Glomerular endothelial cell (primary cell): ENCODE data around the gene TERT. TPM values are rescaled to one million over a fixed set of nuclear protein-coding genes. Genes with fewer than 3 reads are reported as not detected.

Experiments used
- DNase-seq: peaks from one replicate; pipeline ENCODE4 v3.0.0-alpha.2; 2011; ENCODE audit warnings: low read depth, low spot score; ENCODE audit errors: extremely low read depth
- total RNA-seq: library from RNA; depleted of rRNA; stranded (reverse); fragments of >200 nt; gene quantifications from 2 replicates; pipeline ENCODE4 v1.2.3, GENCODE V29; 2015

The TERT gene
- total RNA-seq, 1 donor from 2014 or later = not detected

DNA sequence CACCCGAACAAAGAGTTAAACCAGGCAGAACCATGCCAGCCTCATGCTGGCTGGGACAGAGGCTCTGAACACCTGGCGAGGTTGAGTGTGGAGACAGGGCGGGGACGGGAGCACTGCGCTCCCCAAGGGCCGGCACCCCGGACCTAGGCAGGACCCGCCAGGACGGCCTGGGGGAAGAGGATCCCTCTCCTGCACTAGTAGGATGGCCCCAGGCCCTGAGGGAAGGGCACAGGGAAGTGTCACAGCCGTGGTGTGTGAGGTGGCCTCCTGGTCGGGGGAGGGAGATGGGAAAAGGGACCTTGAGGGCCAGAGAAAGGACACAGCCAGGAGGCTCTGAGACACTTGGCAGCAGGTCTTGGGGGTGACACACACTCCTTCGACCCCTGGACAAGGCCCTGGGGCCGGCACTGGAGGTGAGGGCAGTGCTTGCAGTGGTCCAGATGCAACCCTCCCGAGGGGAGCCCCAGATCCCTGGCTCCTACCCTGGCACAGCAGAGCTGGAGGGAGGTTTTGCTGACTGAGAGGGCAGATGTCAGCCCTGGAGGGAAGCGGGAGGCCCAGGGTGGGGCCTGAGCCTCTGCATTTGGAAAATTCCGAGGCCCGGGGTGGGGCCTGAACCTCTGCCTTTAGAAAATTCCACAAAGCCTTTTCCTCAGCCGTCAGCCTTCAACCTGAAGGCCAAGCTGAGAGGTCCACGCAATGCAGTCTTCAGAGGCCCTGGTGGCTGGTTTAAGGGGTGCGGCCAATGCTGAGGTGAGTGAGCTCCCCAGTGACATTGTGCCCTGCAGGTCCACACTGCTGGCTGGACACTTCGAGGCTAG lies 24.8 kb upstream of the TERT start:
- DNase-seq = no peak

DNA sequence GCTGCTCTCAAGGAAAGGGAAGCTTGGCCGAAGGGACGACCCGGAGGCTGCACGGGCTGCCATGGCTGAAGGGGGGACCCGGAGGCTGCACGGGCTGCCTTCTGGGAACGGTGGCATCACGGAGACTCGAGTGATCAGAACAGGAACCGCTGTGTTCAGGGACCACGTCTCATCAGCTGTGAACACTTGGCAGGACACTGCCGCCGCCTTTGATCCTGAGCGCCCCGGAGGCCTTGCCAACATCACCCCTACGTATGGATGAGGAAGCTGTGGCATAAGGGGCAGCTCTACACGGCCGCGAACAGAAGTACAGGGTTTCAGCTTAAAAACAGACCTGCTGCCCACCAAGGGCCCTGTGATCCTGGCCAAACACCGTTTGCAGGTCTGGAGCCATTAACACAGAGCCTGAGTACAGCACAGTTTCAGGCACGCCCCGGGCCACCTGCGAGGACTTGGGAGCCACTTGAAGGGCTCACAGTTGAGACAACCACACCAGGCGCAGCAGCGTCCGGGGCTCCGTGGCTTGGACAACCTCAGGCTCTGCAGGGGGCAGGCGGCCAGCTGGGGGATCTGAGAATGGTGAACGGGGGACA lies 23.9 kb upstream of the TERT start:
- no peak for DNase-seq

DNA sequence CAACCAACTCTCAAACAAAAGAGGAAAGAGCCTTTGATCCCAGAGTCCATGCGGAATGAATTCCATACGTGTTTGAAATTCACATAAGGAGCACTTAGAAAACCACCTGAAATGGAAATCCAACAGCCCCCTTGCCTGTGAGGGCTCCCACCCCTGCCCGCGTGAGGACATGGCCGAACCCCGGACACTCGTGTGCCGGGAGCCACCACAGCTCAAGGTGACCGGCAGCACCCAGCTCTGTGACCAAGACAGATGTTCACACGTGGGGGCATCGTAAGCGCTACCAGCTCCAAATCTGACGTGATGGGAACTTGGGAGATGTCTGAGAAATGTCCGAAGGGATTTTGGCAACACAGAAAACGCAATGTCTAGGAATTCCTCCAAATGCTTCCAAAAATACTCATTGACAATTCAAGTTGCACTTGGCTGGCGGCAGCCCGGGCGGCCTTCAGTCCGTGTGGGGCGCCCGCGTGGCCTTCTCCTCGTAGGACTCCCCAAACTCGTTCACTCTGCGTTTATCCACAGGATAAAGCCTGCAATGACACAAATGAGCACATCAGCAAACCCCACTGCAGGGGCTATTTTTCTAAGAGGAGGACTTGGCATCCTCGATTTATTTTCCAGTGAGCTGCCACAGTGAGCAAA lies 23.2 kb upstream of the TERT start:
- no peak for DNase-seq

DNA sequence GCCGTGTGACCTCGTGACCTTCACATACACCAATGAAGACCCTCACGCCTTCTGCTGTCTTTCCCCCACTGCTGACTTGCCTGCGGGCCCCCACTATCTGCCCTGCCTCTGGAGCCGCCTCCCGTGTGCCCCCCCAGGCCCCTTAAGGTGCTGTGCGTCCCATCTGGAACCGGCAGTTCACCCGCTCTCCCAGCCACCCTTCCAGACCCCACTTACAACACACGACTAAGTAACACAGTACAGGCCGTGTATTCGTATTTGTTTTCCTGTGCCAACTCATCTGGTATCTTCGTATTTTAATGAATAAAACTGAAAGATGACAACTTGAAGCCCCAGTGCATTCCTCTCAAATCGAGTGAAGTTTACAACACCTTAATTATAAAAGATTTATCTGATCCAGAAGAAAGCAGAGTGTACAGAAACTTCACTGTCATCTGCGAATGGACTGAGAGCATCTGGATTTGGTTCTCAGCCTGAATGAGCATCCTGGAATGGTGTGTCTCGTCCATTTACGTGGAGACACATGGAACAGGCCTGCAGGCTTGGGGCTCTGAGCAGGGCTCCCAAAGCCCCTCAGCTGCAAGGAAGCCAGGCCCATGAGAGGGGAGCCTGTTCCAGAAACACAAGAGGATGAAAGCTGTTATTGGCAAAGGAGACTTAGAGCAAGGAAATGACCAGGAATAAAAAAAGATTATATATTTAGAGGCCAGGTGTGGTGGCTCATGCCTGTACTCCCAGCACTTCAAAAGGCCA lies 21.9 kb upstream of the TERT start:
- no peak for DNase-seq

DNA sequence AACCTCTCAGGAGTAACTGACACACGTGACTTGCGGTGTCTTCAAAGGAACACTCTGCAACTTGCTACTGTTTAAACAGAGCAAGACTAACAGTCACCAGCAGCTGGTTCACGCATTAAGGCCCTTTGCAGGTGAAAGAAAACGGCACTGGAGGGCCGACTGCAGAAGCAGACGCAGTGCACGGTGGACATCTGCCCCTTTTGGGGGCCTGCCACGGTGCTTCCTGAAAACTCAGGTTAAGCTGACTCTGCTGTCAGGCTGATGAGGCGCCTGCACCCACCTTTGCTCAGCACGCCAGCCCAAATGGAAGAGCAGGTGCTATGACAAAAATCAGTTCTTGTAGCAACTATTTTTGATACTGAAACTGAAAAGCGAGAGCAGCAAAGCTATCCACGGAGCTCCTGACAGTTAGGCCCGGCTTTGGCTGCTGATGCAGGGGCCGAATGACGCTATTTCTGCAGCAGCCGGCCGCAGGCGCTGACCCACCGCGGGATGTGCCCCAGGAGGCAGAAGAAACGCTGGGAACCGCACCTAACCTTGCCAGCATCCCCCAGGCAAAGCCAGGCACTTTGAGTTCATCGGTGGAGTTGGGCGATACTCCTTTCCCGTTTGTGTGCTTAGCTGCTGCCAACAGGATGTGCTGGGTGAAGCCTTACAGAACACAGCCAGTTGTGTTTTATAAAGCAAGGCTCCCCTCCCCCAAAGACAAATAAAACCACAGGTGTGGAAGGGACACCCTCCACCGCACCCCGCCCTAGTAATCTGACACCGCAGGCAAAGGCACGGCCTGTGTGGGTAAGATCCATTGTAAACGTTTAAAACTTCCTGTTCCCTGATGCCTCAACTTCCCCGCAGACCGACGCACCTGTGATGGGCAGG lies 21.1 kb upstream of the TERT start:
- no peak for DNase-seq

DNA sequence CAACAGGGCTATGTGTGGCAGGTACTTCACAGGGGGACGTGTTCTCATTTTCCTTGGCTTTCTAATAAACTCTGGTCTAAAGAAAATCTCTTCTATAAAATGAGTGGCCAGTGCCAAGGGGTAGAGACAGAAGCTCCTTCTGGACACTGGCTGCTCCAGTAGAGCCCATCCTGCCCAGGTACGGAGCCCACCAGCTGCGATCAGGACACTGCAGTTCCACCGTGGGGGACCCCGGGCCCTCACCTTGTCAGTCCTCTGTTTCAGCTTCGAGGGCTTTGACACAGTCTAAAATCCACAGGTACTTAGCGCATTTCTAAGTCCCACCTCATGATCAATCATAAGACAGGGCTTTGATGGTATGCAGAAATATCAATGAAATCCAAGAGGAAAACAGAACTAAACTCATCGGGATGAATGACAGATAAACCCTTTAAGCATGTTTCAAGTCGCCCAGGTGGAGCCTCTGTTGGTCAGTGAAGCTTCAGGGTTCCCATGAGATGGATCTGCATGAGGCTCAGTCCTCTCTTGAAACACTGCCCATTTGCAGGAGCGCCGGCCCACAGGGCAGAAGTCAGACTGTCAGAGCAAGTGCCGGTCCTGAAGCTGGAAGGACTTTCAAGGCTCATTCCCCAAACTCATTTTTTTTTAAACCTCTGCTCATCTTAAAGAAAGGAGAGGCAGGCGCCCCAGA lies 20.3 kb upstream of the TERT start:
- no peak for DNase-seq

DNA sequence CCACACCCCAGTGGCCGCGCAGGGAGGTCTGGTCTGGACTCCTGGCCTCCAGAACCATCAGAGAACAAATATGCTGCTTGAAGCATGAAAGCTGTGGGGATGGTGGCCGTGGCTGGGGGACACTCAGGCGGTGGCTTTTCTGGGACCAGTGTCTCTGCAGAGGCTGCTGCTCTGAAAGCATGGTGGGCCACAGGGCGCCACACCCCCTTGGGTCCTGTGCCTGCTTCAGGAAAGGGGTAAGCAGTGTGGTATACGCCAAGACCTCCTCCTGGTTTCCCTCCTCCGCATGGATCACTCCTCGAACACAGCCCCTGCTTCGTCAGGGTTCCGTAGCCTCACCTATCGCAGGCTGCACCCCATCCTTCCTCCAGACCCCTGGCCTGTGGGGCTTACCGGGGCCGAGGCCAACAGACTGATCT lies 19.7 kb upstream of the TERT start:
- no peak for DNase-seq

DNA sequence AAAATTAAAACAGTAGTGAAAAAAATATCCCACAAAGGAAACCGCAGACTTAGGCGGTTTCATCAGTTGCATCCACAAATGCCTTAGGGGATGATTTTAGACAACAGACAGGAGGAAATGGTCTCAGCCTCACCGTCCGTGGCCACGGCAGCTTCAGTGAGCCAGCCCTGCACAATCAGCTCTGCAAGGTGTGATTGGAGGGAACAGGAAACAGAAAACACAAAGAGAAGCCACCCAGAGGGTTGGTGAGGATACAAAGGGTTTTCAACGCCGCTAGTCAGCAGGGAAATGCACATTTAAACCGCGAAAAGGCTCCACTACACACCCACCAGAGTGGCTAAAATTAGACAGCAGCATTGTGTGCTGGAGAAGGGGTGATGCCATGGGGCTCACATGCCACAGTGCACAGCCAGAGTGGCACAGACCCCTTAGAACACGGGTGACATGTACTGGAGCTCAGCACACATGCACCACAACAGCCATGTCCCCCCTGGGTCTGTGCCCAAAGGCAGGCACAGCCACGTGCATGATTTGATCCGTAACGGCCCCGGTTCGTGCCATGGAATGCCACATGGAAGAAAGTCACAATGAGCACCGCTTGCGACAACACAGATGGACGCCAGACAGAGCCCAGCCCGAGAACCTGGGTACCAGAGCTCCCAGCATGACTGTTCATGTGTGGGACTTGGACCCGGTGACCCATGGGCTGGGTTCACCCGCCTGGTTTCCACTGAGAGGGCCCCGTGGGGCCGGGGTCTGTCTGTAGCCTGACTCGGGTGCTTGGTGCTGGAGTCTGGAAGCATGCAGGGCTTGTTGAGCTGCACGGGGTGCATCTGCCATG lies 18.3 kb upstream of the TERT start:
- no peak for DNase-seq

DNA sequence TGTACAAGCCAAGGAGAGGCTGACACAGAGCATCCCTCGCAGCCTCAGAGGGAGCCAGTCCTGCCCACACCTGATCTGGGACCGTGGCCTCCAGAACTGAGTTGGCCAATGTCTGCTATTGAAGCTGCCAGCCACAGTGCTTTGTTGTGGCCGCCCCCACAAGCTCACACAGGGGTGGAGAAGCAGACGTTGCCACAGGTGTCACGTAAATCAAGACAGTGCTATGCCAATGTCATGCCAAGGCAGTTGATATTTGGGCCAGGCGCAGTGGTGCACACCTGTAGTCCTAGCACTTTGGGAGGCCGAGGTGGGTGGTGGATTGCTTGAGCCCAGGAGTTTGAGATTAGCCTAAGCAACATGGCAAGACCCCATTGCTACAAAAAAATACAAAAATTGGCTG lies 17.3 kb upstream of the TERT start:
- DNase-seq = no peak

DNA sequence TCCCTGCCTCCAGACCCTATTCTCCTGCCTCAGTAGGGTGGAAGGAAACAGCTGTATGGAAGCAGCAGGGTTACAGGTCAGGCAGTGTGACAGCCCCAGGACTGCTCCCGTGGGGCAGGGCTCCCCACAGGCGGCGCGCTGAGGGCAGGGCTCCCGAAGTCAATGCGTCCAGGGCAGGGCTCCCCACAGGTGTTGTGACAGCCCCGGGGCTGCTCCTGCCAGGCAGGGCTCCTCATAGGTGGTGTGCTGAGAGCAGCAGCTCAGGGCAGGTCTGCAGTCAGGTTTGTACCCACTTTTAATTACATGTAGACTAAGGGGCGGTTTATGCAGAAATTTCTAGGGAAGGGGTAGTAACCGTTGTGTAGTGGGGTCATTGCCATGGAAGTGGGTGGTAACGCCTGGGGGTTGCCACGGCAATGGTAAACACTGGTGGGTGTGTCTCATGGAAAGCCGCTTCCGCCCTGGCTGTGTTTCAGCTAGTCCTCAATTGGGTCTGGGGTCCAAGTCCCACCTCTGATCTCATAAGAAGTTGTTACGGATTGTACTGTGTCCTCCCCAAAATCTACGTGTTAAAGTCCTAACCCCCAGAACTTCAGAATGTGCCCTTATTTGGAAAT lies 16.7 kb upstream of the TERT start:
- DNase-seq = no peak

DNA sequence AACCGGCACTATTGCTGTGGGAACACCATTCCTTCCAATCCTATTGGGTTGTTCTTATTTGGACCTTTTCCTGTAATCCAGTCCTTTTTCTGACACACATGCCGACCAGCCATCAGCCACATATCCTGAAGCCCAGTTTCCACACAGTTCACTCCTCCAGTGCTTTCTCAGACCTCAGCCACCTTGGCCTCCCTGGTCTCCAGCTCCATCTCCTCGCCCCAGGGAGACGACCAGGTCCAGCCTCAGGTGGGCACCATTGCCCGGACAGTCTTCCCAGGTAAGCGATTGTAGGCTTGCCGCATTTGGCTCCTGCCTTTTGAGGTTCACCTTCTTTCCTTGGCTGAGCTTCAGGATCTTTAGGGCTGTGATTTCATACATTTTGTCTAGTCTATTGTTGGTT lies 15.2 kb upstream of the TERT start:
- no peak for DNase-seq

DNA sequence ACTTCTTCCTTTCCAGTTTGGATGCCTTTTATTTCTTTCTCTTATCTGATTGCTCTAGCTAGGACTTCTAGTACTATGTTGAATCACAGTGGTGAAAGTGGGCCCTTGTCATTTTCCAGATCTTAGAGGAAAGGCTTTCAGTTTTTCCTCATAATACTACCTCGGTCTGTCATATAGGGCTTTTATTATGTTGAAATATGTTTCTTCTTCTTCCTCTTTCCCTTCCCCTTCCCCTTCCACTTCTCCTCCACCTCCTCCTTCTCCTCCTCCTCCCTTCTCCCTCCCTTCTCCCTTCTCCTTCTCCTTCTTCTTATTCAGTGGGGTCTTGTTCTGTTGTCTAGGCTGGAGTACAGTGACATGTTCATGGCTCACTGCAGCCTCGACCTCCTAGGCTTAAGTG lies 9.2 kb upstream of the TERT start:
- no peak for DNase-seq

DNA sequence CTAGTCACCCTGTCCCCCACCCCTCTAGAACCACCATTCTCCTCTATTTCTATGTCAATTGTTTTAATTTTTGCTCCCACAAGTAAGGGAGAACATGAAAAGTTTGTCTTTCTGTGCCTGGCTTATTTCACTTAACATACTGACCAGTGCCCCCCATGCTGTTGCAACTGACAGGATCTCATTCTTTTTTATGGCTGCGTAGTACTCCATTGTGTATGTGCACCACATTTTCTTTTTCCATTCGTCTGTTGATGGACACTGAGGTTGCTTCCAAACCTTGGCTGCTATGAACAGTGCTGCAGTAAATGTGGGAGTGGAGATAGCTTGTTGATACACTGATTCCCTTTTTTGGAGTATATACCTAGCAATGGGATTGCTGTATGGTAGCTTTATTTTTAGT lies 7.4 kb upstream of the TERT start:
- no peak for DNase-seq

DNA sequence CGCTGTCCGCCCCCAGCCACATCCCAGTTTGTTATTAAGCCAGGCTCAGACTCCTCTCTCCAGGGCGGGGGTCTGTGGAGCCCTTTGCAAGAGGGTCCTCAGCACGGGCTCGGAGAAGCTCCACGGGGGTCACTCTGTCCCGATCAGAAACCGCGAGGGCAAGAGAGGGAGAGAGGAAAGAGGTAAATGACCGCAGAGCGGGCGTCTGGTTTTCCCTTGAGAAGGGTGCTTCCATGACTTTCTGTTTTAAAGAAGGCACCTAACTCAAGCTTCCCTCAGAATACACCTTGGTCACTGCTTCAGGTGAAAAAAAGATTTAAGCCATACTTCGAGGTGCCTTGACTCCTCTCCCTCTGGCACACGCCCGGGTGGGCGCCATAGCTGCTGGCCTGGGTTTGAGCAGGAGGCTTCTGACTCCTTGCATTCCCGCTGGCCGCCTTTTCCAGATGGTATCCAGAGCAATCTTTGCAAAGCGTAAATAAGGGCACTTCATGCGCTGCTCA lies 5.8 kb upstream of the TERT start:
- DNase-seq = no peak

DNA sequence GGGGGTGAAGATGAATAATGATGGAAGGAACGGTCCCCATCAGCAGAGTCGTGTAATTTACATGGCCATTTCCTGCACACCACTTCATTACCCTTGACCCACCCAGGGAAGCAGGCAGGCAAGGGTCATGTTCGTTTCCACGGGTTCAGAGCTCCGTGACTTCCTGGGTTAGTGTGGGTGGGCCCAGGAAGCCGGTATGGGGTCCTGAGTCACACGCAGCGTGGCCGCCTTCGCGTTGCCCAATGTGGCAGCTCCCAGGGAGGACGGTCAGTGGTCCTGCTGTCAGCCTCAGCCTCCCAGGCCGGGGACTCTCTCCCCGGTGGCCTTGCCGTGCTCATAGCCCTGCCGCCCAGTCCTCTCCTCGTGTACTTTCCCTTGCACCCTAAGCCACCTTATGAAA lies 5.1 kb upstream of the TERT start:
- no peak for DNase-seq

DNA sequence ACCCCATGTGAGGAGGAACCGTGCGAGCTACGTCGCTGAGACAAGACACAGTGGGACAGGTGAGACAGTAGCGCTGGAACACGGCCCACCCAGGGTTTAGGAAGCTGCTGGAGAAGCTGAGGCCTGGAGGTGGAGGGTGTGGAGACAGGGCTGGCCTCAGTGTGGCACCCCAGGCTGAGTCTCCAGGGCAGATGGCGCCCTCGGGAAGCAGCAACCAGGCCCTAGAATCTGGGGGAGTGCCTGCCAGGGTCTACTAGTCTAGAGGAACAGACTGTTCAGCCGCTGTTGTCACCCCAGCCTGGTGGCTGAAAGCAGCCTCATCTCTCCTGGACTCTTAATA lies 4.6 kb upstream of the TERT start:
- DNase-seq = no peak

DNA sequence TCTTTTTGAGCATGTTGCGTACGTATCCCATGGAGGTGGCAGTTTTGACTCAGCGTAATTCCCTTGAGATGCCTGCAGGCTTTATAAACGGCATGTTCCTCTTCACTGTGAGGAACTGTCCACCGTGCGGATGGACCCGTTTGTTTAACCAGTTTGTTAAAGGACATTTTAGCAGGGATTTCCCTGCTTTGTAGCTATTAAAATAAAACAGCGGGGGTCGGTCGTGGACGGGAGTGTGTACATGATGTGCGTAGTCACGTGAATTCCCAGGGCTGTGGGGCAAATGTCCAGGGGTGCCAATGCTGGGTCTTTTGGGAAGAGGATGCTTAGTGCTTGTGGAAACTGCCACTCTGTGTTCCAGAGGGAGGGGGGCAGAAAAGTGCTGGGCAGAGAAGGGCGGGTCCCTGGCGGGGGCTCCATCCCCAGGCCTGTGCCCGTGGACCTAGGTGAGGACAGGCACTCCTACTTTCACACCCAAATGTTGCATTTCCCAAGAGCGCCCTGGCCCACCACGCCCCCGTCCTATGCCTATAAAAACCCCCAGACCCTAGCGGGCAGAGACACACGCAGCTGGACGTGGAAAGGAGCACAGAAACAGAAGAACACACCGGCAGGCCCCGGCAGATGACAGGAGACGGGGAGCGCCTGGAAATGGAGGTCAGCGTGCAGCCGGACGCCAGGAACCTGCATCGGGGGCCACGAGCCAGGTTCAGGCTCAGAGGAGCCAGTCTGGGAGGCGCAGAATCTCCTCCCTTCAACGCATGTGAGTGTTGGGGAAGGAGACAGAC lies 4.0 kb upstream of the TERT start:
- DNase-seq = no peak

DNA sequence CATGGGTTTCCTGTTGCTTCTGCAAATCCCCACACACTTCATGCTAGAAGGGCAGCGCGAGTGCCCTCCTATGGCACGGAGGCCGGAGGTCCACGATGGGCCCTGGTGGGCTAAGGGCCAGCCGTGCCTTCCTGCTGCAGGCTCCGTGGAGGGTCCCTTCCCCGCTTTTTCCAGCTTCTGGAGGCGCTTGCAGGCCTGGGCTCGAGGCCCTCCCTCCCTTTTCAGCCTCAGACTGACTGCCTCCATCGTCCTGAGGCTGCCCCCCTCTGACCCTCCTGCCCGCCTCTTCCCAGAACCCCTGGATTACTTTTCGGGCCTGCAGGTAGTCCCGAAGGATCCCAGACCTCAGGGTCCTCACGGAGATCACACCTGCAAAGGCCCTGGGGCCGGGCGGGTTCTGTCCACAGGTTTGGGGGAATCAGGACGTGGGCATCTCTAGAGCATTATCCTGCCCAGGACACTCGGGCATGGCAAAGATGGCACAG lies 3.2 kb upstream of the TERT start:
- no peak for DNase-seq
